HG02763 (cell line): Measurements from ENCODE around the gene TANC1.
A peak's percentile ranks its signal among the peaks of the same experiment; 100 is the strongest.

ENCODE experiments used
- ATAC-seq: cut with Tn5 transposase; IDR thresholded peaks from one replicate; pipeline ENCODE4 v1.9.1; 2021; ENCODE audit warnings: mild to moderate bottlenecking, moderate library complexity; ENCODE audit not compliant: unreplicated experiment

The TANC1 gene

GRCh38 chr2:159109517-159109916 is 141.1 kb downstream of the TANC1 start:
- no peak for ATAC-seq

- no peak for ATAC-seq
These were observed 142.3 kb downstream of the TANC1 start for GRCh38 chr2:159110784-159111183.

GRCh38 chr2:159111346-159111927 is 143.0 kb downstream of the TANC1 start:
- ATAC-seq, result no peak

- no peak for ATAC-seq
These were observed 146.4 kb downstream of the TANC1 start for GRCh38 chr2:159114835-159115234.

- ATAC-seq, result no peak
These were observed 148.5 kb downstream of the TANC1 start for GRCh38 chr2:159116922-159117321.

- no peak for ATAC-seq
These were observed 149.2 kb downstream of the TANC1 start for GRCh38 chr2:159117658-159118057.

- ATAC-seq, result peak; percentile 84
These were observed 149.8 kb downstream of the TANC1 start for GRCh38 chr2:159118115-159118858.

- no peak for ATAC-seq
These were observed 150.5 kb downstream of the TANC1 start for GRCh38 chr2:159118859-159119500.

- ATAC-seq, result no peak
These were observed 151.3 kb downstream of the TANC1 start for GRCh38 chr2:159119652-159120257.

GRCh38 chr2:159123786-159124185 is 155.3 kb downstream of the TANC1 start:
- ATAC-seq, result no peak

- no peak for ATAC-seq
These were observed 156.0 kb downstream of the TANC1 start for GRCh38 chr2:159124441-159124911.

GRCh38 chr2:159124931-159125467 is 156.6 kb downstream of the TANC1 start:
- ATAC-seq, result no peak

- ATAC-seq, result no peak
These were observed 157.4 kb downstream of the TANC1 start for GRCh38 chr2:159125858-159126257.

- no peak for ATAC-seq
These were observed 158.1 kb downstream of the TANC1 start for GRCh38 chr2:159126432-159127022.

- no peak for ATAC-seq
These were observed 159.8 kb downstream of the TANC1 start for GRCh38 chr2:159128191-159128590.

- ATAC-seq, result no peak
These were observed 160.8 kb downstream of the TANC1 start for GRCh38 chr2:159129269-159129668.

- no peak for ATAC-seq
These were observed 161.4 kb downstream of the TANC1 start for GRCh38 chr2:159129824-159130223.

GRCh38 chr2:159130302-159130701 is 161.9 kb downstream of the TANC1 start:
- ATAC-seq, result no peak

GRCh38 chr2:159131267-159131913 is 162.9 kb downstream of the TANC1 start:
- no peak for ATAC-seq

GRCh38 chr2:159131914-159132281 is 163.5 kb downstream of the TANC1 start:
- no peak for ATAC-seq

GRCh38 chr2:159133797-159134196 is 165.4 kb downstream of the TANC1 start:
- ATAC-seq, result no peak
